ENCODE measurements around the gene PRKAG2.

Gene PRKAG2

DNA sequence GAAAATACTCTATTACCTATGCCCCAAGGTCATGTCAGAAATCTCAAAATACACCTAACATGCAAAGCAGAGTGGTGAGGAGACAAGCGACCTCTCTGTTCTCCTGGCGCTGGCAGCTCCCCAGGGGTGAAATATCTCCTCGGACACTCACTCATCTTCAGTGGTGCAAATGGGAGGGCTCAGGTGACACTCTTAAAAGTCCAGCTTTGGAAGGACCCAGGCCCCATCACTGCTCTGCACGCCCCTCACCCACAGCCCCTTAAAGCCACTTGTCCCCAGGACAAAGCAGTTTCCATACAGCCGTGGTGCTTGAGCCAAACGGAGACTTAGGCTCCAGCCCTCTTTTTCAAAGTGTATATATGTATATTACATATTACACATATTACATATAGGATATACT, 12.4 kb downstream of the PRKAG2 start:
- DNase-seq: no peak

DNA sequence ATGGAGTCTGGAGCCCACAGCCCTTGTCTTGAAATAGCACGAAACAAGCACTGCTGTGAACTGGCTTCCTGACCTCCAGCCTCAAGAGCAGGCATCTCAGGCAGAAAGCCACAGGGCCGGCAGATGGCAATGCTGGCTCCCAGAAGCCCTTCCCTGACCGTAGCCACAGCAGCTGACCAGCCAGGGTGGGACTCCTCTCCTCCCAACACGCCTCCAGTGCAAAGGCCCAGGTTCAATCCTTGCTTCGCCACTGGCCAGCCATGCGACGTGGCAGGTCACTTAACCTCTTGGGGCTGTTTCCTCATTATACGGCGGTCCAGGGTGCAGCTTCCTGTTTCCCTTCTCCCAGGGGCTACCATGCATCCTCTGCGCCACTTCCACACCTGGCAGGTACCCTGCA, 12.8 kb downstream of the PRKAG2 start:
- peak in 1 of 14 donors; percentile 56 for DNase-seq

DNA sequence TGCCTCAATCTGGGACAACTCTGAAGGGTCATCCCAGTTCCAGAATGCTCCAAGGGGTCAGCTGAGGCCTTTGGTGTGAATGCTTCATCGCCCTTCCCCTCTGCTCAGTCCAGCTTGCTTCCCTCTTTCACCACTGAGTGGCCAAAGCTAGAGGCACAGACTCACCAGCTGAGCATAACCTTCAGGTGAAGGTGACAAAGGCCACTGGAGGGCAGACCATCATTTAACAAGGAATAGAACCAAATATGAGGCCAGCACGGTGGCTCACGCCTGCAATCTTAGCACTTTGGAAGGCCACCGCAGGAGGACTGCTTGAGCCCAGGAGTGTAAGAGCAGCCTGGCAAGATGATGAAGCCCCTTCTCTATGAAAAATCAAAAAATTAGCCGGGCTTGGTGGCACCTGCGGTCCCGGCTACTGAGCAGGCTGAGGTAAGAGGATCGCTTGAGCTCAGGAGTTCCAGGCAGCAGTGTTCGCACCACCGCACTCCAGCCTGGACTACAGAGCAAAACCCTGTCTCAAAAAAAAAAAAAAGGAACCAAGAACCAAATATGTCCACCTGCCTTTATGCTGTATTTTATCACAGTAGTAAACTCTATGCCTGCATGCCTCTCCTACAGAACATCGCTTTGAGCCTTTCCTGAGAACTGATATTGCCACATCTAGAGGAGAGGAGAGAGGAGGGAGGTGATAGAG, 13.4 kb downstream of the PRKAG2 start:
- no peak for DNase-seq

DNA sequence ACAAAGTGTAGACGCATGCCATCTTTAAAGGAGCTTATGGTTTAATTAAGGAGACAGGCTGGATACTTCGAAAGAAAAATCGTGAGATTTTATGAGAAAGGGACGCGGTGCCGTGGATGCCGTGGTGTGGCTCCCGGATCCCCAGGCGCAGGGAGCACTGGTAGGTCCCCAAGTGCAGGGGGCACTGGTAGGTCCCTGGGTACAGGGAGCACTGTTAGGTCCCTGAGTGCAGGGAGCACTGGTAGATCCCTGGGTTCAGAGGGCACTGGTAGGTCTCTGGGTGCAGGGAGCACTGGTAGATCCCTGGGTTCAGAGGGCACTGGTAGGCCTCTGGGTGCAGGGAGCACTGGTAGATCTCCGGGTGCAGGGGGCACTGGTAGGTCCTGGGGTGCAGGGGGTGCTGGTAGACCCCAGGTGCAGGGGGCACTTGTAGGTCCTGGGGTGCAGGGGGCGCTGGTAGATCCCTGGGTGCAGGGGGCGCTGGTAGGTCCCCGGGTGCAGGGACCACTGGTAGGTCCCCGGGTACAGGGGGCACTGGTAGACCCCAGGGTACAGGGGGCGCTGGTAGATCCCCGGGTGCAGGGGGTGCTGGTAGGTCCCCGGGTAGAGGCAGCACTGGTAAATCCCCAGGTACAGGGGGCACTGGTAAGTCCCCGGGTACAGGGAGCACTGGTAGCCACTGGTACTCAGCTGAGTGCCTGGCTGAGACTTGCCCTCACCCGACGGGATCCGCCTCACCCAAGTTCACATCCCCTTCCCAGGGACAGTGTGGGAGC, 14.1 kb downstream of the PRKAG2 start:
- DNase-seq: no peak

DNA sequence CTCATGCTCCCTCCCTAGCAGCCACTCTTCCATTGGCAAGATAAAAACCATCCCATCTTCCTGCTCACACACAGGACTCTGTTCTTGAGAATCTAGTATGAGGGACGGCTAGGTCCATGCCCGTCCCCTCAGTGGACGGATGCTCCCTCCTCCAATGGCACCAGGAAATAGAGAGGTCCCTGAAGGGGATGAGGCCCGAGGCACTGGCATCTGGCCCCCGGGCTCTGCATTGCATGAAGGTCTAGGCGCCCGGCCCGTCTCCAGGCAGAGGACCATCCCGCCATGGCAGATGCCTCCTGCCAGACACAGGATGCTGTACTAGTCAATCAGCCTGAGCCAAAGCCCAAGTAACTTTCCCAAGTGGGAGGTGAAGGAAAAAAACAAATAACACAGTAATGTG, 15.0 kb downstream of the PRKAG2 start:
- no peak for DNase-seq

DNA sequence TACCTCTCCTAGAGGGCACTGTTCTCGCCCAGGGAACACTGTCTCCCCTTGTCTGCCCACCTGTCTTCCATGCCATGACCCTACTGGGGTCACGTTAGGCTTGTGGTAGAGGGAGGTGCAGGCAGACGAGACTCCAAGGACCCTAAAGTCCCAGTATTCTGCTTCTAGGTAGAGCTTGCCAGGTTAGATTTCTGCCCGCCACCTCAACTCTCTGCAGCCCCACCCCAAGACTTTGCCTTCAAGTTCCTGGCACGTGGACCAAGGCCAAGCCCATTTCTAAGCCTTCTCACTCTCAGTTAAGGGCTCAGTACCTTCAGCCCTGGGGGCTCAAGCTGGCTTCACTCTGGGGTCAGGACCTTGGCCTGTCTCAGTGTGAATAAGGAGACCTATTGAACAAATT, 16.1 kb downstream of the PRKAG2 start:
- DNase-seq: no peak

DNA sequence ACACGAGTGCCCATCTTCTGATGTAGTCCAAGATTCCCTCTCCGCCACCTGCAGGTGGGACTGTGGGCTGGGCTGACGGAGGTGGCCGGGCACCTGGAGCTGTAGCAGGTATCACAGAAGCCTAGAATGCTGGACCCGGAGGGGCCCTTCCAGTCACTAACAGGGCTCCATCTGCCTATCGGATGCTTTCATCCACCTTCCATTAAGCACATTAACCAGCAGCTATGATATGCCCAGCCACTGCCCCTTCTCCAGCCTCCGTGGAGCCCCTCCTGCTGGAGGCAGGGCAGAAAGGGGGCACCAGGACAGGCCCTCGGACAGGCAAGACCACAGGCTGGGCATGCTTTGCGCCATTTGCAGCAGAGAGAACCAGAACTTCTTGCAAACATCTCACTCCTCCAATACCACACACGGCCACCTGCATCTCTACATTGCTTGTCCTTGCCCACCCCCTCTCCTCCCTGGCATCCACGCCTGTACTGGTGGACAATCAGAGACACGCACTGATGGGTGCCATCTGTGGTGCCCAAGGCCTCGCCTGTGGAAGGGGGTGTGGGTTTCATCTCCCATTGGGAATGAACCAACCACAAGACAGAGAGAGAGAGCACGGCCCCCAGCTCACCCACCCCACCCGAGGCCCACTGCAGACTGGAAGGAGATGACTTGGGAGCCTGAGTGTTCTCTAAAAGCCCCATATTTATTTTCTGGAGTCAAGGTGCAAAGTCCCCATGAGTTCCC, 16.8 kb downstream of the PRKAG2 start:
- no peak for DNase-seq

DNA sequence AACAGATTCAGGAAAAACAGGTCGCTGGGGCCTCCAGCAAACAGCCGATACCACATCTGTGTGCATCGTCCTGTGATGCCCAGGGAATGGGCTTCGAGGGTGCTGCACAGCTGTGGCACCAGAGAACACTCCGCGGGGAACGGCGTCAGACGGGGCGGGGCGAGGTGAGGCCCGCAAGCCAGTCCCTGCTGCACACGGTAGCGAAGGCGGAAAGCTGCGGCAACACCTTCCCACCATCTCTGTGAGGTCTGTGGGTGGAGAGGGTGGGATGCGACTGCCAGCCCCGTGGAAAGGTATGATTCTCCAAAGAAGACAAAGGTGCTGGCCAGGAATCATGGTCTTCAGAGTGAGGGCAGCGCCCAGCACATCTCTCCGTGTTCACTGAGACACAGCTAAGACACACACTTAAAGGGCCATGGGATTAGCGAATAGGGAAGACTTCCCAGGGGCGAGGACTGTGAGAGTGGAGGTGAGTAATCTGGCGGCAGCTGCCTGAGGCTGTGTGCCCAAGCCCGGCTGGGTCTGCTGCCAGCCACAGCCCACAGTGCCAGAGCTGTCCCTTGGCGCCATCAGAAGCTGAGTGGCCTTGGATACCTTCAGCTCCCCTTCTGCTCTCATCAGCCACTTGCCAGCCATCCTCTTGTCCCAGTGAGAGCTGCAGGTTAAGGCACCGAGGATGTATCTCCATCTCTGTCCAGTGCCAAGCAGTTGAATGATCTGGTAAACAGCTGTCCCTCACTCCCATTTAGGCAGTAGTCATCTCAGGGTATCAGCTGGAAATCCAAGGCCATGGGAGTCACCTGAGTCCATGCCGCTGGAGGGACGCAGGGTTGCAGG, 17.6 kb downstream of the PRKAG2 start:
- peak in 1 of 14 donors; percentile 46 for DNase-seq

DNA sequence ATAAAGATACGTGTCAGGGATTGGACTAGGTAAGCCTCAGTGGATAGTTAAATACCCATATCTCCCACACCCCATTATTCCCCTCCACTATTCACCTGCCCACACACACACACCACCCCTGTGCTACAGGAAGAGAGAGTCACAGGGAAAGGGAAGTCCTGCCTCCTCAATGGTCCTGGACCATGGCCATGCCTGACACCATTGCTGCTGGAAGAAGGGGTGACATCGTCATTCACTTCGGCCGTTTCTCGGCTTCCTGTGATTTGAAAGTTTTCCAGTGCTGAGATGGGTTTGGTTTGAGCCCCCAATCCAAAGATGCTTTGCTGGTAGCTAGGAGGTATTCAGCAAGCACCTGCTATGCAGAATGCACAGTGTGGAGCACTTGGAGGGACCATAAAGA, 18.5 kb downstream of the PRKAG2 start:
- no peak for DNase-seq

DNA sequence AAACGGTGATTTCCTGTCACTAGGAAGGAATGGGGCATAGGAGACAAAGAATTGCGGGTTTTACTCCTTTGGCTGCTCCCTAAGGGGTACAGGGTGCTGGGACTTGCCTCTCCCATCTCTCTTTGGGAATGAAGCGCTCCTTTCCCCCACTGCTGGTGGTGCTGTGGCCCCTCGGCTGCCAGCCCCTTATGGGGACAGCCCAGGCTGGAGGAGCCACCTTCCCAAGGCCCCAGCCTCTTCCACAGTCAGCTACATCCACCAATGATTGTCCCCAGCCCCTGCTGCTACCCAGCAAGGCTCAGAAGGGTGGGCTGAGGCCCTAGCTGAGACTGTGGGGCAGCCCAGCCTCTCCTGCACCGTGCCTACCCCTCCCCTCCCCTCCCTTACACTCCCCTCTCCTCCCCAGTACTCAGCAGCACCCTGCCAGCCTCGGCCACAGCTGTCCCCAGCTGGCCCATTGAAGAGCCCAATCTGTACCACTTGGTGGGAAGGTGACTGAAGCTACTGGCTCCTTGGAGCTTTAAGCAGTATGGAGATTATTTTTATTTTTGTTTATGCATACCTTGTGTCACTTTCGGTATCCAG, 19.0 kb downstream of the PRKAG2 start:
- no peak for DNase-seq

DNA sequence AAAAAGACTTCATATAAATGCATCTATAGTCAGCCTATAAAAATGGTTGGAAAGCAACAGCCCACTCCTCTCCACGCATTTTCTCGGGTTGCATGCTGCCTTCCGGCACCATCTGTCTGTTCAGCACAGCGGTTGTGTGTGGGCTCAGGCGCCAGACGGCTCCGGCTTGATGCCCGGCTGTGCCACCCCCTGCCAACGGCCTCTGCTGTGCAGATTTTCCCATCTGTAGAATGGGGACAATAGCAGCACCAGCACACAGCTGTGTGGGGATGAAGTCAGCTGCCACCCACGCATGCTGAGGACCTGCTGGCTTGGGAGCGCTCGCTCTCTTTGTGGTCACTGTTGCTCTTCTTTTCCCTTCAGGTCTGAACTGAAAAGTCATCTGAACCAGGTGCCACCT, 19.5 kb downstream of the PRKAG2 start:
- DNase-seq: no peak

DNA sequence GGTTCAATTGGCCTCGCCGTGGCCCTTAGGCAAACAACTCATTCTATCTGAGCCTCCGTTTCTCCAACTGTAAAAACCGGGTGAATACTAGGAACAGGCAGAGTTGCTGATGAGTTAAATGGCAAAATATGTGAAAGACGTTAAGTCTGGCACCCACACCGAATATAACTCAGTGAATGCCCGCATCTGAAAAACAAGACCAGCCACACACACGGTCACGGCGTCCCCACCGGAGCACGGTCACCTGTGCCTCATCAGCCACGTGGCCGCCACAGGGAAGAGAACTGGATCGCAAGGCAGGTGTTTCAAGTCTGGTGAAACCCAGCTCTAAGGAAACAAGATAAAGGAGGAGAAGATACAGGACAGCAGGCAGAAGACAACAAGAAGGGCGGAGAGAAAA, 20.4 kb downstream of the PRKAG2 start:
- no peak for DNase-seq

DNA sequence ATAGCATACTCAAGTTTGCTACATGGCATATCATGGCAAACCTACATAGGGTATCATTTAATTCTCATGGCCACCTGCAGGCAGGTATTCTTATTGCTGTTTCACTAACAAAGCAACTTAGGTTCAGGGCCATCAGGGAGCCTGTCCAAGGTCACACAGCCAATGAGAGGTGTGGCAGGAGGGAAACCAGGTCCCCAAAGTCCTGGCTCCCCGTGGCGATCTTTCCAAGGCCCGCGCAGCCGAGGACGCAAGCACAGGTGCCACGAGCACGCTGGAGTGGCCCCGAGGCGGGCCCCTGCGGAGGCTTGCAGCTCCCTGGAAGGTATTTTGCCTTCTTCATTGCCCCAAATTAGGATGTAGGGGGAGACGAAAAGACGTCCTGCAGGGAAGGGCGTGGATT, 20.8 kb downstream of the PRKAG2 start:
- DNase-seq: no peak

DNA sequence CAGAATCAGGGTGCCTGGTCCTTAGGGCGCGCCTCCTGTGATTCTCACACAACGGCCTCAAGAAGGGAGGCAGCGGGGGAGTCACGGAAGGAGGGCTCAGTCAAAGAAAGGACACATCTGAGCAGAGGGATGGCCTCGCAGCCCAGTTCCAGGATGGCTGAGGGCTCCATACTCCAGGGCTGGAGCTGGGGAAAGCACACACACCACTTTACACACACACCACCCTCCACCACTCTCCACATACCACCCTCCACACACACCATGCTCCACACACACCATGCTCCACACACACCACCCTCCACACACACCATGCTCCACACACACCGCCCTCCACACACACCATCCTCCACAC, 22.2 kb downstream of the PRKAG2 start:
- no peak for DNase-seq

DNA sequence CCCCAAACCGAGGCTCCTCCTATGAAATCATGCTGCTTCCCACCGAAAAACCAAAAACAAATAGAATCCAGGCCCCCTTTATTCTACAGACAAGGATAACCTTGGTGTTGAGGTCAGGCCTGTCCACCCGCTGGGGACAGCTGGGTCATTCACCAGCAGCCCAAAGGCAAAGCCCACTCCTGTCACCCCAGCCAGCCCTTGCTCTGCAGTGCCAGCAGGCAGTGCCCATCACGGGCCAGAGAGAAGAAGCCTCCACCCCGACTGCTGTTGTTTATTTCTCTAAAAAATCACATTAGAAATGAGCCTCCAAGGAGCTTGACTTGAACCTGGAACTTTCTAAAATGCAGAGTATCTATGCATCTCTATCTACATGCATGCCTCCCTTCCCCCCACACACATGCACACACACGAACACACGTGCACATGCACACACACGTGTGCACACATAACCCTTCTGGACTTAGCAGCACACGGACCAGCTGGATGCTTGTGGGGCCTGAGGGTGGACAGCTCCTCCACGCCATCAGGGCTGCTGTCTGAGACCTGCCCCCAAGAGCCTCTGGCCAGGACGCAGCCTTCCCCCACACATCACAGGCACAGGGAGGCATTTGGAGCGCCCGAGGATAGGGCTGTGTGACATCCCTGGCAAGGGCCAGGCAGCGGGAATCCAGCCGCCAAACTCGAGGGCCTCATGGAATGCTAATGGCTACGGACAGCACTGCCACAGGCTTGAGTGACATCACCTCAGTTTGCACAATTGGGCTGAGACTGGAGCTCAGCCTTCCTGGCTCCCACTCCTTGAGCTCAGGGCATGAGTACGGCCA, 22.8 kb downstream of the PRKAG2 start:
- peak in 5 of 14 donors; percentile 20 to 64 (median 37) for DNase-seq

DNA sequence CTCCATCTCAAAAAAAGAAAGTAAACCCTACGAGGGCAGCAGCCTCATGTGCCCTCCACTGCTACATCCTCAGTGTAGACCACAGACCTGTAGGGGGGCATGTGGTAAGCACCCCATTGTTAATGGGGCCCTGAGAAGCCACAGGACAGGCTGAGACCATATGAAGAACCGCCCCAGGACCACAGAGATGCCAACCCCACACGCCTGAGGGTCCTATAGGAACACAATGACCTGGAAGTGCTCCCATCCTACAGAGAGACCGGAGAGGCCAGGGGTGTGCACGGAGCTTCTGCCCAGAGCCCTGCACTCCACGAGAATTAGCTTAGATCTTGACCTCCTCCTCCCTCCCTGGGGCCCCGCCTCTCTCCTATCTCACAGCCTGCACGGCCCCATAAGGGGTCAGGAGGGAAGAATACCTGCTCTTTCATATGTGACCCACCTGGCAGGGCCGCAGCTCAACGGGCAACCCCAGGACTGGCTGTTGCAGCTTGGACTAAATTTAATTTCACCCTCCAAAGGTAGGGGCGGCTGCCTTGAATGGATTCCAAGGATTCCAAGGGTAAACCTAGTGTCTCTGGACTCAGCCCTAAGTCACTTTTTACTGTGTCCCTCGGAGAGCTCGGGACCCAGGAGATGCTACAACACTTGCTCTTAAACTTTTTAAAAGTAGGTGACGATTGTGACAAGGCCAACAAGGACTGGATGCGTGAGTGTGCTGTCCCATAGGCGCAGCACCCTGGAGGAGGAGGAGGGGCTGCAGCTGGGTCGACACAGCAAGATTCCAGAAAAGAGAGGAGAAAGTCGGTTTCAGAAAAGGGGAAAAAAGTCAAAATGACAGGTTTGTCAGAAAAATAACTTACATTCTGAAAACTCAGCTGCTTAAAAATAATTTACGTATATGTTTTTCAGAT, 24.2 kb downstream of the PRKAG2 start:
- DNase-seq: no peak

DNA sequence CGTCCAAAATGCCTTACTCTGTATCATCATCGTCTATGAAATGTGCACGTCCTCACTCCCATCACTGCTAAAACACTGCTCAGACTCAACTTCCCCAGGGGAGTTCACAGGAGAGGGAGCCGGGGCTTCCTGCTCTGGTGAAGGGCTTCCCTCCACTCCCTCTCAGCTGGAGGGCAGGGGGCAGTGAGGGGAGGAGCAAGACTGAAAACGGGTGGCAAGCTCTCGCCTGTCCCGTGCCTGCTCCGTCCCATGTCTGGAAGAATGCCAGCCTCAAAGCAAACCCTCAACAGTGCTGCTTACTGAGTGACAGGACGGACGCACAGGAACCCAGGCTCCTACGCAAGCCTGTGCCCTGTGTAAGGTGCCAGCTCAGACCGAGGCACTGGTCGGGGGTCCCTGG, 25.1 kb downstream of the PRKAG2 start:
- DNase-seq: peak in 1 of 14 donors; percentile 30

DNA sequence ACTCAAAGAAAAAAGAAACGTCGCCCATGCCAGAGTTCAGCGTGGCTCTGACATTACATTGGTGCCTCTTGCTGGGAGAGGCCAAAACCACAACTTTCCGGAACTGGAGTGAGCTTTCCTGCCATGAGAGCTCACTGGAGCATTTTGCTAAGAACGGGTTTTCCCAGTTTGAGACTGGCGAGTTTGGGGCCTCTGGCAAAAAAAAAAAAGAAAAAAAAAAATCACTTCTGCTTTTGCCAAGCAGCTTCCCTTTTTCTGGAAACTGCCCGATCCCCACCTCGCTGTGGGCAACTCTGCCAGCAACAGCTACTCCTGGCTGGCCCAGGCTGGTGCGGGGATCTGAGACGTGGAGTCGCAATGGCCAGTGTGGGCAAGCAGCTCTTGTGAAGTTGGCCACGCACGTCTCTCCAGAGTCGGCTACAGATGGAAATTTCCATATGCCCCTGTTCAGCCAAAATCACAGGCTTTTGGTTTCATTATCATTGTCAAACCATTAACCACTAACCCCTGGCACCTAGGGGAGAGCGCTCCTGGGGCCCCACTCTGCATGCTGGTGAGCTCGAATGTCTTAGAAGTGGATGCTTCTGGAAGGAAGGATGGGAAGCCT, 25.7 kb downstream of the PRKAG2 start:
- peak in 7 of 14 donors; percentile 10 to 48 (median 26) for DNase-seq

DNA sequence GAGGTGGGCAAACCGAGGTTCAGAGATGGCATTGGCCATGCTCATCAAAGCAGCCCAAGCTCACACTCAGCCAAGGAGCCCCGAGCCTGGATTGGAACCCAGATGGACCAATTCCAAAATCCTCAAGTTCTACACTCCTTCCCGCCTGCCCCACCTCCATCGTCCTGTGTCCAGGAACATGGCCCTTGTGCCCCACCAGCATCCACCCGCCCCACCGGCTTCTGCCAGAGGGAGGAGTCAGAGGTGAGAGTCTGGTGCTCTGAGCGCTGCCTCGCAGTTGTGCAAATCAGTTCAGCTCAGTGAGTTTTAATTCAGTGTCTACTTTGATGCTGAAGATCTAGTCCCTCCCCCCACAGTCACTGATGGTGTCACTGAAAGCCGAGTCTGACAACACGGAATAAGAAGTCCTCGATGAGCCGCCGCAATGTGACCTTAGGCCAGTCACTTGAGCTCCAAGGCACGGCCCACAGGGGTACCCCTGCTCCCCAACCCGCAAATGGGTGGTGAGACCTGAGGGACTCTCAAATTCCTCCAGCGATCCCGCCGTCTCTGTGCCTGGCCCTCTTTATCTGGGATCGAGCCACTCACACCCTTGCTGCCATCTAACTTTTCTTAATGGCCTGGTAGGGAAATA, 26.3 kb downstream of the PRKAG2 start:
- DNase-seq: no peak
